Measurements from ENCODE around the gene EIF4E2.
"Not testable (repeated sequence)": the region's sequence is repeated elsewhere in the genome, so short reads cannot be mapped to it uniquely, and the experiment has no call there.

EIF4E2 gene

GRCh38 chr2:232522623-232523401 lies 27.7 kb upstream of the EIF4E2 start:
- no peak for DNase-seq

DNA sequence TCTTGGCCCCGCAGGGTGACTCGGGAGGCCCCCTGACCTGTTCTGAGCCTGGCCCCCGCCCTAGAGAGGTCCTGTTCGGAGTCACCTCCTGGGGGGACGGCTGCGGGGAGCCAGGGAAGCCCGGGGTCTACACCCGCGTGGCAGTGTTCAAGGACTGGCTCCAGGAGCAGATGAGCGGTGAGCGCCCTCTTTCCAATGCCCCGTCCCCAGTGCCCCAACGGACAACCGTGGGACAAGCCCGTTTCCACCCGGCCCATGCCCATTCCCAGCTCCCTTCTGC lies 27.1 kb upstream of the EIF4E2 start:
- DNase-seq = no peak

GRCh38 chr2:232523682-232524597 lies 26.5 kb upstream of the EIF4E2 start:
- DNase-seq = no peak

- DNase-seq = no peak
These were observed 25.7 kb upstream of the EIF4E2 start for GRCh38 chr2:232524771-232525170.

DNA sequence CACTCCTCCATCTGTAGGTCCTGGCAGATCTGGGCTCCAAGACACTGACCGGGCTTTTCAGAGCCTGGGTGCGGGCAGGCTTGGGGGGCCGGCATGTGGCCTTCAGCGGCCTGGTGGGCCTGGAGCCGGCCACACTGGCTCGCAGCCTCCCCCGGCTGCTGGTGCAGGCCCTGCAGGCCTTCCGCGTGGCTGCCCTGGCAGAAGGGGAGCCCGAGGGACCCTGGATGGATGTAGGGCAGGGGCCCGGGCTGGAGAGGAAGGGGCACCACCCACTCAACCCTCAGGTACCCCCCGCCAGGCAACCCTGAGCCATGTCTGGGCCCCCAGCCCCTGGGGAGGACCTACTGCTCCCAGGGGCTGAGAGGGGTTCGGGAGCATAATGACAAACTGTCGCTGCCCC lies 25.3 kb upstream of the EIF4E2 start:
- DNase-seq = no peak

DNA sequence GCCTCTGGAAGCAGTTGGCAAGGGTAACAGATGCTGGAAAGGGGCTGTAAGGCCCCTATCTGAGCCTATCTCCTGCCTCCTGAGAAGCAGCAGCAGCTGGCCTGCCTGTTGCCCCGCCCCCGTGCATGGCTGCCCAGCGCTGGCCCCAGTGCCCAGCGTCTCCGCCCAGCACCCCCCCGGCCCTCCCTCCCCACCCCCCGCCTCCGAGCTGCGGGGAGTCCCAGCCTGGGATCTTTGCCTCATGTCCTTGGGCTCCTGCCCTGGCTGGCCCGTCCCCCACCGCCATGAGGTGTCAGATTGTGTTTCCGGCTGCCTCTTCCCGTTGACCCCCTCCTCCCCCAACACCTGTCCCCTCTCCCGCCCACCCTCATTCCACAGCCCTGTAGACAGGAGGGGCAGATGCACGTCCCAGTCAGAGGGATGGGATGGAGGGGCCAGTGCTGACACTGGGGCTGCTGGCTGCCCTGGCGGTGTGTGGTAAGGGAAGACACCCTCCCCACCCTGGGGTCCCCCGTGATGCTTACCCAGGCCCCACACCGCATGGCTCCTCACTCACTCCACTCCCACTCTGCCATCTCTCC lies 24.6 kb upstream of the EIF4E2 start, which contains the start of gene CHRND:
Gene CHRND, plus strand, starts transcription at position 370 of the 581 bp plus-strand sequence. Its CDS starts 56 bp downstream, at position 426.
- no peak for DNase-seq

DNA sequence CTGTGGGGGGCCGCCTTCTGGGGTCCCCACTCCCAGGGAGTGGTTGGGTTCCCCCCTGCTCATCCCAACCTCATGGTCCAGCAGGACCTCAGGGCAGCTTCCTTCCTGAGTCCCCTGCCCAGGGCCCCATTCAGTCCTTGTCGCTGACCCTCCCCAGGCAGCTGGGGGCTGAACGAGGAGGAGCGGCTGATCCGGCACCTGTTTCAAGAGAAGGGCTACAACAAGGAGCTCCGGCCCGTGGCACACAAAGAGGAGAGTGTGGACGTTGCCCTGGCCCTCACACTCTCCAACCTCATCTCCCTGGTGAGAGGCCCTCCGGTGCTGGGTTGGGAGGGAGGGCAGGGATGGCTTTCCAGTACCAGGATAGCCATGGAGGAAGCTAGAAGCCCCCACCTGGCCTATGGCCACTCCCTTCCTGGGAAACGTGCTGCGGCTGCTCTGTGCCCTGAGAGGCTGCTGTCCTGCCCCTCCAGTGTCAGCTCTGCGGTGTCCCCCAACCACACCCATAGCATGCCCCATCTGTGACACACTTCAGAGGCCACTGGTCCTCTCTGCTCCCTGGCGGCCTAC lies 24.0 kb upstream of the EIF4E2 start:
- DNase-seq = no peak

- DNase-seq = no peak
These were observed 22.5 kb upstream of the EIF4E2 start for GRCh38 chr2:232527905-232528470.

- no peak for DNase-seq
These were observed 21.6 kb upstream of the EIF4E2 start for GRCh38 chr2:232528746-232529460.

GRCh38 chr2:232529806-232530547 lies 20.5 kb upstream of the EIF4E2 start:
- DNase-seq = no peak

GRCh38 chr2:232530626-232531260 lies 19.7 kb upstream of the EIF4E2 start:
- DNase-seq = no peak

DNA sequence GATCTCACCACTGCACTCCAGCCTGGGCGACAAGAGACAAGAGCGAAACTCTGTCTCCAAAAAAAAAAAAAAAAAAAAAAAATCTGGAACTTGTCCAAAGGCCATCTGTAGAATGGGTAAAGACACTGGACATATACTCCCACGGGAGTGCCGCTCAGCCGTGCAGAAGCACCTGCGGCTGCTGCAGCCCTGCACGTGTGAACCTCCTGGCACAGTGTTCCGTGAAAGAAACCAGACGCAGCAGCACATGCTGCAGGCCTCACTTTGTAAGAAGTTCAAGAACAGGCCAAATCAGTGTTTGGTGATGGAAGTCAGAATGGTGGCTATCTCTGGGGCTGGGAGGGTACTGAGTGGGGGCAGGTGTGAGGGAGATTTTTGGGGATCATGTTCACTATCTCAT lies 18.1 kb upstream of the EIF4E2 start:
- no peak for DNase-seq

DNA sequence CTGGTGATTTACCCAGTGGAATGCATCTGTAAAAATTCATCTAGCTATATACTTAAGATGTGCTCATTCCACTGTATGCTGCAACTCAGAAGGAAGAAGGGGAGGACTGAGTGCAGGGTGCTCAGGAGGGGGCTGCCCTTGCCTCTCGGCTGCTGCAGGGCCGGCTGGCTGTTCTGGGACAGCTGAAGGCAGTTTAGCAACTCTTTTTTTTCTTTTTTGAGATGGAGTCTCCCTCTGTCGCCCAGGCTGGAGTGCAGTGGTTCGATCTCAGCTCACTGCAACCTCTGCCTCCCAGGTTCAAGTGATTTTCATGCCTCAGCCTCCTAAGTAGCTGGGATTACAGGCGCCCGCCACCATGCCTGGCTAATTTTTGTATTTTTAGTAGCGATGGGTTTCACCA lies 17.7 kb upstream of the EIF4E2 start:
- DNase-seq = not testable (repeated sequence)

- no peak for DNase-seq
These were observed 16.4 kb upstream of the EIF4E2 start for GRCh38 chr2:232533944-232534710.

GRCh38 chr2:232534940-232535651 lies 15.4 kb upstream of the EIF4E2 start:
- DNase-seq = no peak

GRCh38 chr2:232535761-232536530 lies 14.5 kb upstream of the EIF4E2 start:
- DNase-seq = no peak

DNA sequence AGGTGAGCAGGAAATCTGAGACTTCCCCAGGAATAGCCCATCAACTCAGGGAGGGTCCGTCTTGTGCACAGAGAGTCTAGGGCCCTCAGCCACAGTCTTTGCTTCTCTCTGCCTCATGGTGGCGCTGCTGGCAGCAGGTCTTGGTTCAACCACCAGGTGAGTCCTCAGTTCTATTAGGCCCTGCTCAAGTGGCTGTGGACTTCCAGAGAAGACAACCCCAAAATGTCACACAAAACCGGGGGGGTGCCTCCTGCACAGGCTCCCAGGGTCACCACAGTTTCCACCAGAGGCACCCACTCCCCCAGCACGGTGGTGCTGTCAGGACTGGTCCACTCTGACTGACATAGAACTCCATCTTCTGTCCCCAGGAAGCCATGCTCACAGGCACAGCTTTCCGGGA lies 13.4 kb upstream of the EIF4E2 start:
- DNase-seq = no peak

- no peak for DNase-seq
These were observed 13.0 kb upstream of the EIF4E2 start for GRCh38 chr2:232537499-232537898.

DNA sequence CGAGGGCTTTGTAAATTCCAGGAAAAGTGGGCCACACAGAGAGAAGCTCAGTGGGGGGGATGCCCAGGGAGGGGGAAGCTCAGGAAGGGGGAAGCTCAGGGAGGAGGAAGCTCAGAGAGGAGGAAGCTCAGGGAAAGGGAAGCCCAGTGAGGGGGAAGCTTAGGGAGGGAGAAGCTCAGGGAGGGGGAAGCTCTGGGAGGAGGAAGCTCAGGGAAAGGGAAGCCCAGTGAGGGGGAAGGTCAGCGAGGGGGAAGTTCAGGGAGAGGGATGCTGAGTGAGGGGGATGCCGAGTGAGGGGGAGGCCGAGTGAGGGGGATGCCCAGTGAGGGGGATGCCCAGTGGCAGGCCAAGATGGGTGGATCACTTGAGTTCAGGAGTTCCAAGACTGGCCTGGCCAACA lies 11.8 kb upstream of the EIF4E2 start:
- no peak for DNase-seq

All from activated CD4-positive, alpha-beta T cell treated with anti-CD3 and anti-CD28 coated beads, Interleukin-2, amount 50 U/mL, for 1 hour (primary cell).